Stimulated activated CD8-positive, alpha-beta memory T cell treated with anti-CD3 and anti-CD28 coated beads, Interleukin-7, amount 100 ng/mL, for 4 hours (primary cell): ENCODE data around the gene TCTA.
"Not testable (repeated sequence)": the region's sequence is repeated elsewhere in the genome, so short reads cannot be mapped to it uniquely, and the experiment has no call there.

Experiments used
- DNase-seq, 2 donors: peaks; one replicate each; pipeline ENCODE4 v3.0.0-alpha.2; 2020; ENCODE audit warnings: low read depth in 2 of 2

TCTA gene, protein sequence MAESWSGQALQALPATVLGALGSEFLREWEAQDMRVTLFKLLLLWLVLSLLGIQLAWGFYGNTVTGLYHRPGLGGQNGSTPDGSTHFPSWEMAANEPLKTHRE

DNA sequence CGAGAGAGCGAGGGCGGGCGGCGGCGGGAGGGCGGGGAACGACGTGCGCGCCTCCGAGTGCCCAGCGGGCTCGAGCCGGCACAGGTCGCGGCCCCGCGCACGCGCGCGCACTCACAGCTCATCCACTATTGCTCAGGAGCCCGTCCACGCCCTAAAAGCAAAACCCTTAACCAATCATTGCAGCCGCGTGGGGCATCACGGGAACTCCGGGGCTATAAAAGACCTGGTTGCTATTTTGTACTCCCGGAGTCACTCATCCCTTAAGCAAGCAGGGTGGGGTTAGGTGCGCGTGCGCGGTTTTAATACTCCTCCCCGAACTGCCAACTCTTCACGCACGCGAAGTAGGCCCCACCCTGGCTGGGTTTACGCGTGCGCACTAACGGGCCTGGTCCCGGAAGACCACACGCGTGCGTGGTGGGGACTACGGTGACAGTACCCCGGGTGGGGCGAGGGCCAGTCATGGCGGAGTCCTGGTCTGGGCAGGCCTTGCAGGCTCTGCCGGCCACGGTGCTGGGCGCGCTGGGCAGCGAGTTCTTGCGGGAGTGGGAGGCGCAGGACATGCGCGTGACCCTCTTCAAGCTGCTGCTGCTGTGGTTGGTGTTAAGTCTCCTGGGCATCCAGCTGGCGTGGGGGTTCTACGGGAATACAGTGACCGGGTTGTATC, at the start of gene TCTA, which contains the start of gene RHOA:
TCTA (plus strand) TSS at position 456 of the 664 bp plus-strand sequence; CDS start at position 460, 4 bp downstream.
RHOA (minus strand) TSS at position 9 of the 664 bp plus-strand sequence. CDS start 36,387 bp downstream, outside the sequence.
- peak; percentile 99 for DNase-seq

DNA sequence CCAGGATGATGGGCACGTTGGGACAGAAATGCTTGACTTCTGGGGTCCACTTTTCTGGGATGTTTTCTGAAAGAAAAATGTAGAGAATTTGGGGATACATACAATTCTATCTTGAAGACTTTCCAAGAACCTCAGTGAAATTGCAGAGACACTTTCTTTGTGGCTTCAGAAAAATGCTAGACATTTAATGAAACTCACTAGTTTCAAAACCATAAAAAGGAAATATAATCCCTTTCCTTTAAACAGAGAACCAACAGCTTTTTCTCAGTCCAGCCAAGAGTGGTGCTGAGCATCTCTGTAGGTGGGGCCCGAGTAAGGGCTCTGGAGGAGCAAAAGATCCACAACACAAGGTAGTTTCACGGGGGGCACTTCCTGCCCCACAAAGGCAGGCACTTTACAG, 49.7 kb upstream of the TCTA start:
- no peak for DNase-seq

DNA sequence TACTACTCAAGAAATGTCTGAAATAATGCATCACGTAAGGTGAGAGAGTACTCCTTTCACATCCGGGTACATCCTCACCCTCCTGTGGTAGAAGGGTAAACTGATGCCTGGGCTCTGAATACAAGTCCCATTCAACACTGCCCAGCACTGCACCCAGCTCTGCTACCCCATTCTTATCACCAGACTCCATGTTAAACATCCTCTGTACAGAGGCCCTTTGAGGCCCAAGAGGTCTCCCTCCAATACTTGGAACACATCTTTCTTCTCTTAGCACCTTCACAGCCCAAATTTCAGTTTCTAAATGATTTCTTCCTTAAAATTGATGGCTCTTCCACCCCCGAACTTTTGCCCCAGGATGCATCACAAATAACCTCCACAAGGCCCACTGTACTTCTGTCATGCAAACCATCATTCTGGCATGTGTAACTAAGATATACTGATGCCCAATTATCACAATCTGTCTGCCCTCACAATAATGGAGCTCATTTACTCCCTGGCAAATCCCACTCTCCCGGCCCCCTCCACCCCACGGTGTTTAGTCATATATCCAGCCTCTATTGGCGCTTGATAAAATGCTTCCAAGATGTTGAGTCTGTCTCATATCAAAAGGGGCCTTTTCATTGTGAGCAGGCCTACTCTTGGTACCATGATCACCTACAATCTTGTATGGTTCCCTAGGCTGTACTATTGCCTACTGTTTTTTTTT, 41.5 kb upstream of the TCTA start:
- DNase-seq: no peak

DNA sequence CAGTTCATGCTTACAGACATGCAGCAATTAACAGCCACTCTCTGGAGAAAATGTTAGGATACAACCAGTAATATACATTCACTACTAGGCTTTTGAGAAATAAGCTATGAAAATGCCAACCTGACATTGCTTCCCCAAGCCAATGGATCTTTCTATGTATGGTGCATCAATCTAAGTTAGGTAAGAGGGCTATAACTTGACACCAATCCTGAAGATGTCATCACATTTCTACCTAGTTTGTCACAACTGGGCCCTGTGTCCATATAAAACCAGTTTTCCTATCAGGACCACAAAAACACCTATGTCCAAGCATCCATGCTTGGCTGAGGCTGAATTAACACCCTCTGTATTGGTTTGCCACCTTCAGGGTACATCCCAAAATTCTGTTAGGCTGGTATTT, 40.3 kb upstream of the TCTA start:
- DNase-seq: no peak

DNA sequence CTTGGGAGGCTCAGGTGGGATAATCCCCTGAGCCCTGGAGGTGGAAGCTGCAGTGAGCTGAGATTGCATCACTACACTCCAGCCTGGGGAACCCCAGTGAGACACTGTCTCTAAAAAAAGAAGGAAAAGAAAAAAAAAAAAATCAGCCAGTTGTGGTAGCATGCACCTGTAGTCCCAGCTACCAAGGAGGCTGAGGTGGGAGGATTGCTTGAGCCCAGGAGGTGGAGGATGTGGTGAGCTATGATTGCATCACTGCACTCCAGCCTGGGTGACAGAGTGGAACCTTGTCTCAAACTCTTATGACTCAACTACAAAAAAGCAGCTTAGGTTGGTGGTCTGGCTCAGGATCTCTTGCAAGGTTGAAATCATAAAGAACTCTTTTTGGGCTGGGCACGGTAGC, 34.7 kb upstream of the TCTA start:
- DNase-seq: peak; percentile 52 to 55

DNA sequence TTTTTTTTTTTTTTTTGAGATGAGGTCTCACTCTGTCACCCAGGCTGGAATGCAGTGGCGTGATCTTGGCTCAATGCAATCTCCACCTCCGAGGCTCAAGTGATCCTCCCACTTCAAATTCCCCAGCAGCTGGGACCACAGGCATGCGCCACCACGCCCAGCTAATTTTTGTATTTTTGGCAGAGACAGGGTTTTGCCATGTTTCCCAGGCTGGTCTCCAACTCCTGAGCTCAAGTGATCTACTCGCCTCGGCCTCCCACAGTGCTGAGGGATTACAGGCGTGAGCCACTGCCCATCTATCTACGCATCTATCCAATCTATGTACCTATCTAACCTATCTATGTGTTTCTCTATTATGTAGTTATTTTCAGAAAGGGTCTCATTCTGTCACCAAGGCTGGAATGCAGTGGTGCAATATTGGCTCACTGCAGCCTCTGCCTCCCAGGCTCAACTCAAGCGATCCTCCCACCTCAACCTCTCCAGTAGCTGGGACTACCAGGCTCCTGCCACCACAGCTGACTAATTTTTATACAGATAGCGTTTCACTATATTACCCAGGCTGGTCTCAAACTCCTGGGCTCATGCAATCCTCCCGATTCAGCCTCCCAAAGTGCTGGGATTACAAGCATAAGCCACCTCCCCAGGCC, 33.9 kb upstream of the TCTA start:
- no peak for DNase-seq

DNA sequence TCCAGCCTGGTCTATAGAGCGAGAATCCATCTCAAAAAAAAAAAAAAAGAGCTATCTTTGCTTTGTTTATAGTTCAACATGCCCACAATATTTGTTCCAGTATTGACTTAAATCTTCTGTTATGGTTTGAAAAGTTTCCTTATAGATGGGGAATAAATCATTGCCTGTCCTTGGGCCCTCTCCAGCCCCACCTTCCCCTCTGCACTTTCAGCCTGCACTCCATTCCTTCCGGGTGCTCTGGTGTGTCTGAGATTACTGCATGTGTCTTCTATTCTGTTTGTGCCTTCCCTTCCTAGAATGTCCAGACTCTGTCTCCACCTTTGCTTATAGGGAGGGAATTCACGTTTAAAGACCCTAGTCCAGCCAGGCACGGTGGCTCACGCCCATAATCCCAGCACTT, 28.8 kb upstream of the TCTA start:
- no peak for DNase-seq

DNA sequence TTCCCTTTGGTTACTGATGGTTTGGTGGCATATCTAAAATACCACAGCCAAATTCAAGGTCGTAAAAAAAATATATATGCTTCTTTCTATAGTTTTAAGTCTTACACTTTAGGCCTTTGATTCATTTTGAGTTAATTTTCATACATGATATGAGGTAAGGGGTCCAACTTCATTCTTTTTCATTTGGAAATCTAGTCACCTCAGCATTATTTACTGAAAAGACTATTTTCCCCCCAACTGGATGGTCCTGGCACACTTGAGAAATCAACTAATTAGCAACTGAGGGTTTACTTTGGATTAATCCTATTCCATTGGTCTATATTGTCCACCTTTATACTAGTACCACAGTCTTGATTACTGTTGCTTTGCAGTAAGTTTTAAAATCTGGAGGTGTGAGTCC, 26.6 kb upstream of the TCTA start:
- no peak for DNase-seq

DNA sequence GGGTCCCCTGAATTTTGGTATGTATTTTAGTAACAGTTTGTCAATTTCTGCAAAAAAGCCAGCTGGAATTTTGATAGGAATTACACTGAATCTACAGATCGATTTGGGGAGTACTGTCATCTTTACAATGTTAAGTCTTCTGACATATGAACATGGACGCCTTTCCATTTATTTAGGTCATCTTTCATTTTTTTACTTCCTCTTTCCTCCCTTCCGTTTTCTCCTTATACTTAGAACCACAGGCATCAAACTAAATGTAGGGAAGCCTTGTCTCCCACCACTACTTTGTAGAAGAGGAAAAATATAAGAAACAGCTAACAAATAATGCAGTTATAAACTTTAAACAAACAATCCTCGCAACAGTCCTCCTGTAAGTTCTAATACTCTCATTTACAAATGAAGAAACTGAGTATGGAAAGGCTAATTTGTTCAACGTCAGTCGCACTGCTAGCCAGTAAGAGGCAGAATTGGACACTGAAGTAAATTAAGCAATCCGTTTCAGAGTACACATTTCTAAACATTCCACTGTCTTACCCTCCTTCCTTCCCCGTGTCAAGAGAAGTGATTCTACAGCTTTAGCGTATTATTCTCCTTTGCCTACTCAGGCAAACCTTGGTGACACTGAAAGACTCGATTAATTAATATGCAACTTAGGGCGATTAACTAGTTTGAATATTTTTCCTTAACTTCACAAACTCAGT, 26.0 kb upstream of the TCTA start:
- DNase-seq: no peak

DNA sequence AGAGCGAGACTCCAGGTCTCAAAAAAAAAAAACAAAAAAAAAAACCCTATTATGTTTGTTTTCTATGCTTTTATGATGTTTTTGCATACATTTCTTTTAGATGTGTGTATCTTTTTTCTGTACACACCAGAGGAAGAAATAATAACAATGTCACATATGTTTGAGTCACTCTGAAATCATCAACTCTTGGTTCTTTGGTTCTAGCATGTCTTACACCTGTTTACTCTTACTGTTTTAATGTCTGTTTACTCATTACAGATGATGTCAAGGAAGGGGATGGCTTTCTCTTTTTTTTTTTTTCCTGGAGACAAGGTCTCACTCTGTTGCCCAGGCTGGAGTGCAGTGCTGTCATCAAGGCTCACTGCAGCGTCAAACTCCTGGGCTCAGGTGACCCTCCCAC, 24.5 kb upstream of the TCTA start:
- no peak for DNase-seq

DNA sequence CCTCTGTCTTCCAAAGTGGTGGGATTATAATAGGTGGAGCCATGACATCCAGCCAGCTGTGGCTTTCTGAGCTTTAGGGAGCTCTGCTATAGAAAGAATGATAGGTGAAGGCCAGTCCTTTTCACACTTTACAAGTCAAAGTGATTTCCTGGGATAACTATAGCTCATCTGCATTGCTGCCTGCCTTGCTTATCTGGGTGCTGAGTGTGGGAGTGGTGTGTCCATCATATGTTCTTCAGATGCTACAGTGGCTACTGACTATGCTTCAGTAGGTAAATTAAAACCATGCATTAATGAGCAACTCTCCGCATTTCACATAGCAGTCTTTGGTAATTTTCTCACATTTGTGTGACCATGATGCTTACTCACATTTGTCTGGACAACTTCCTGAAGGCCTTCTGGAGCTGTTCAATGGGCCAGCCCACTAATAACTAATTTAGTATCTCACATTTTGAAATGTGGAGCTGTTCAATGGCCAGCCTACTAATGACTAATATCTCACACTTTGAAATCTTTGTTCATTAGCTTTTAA, 23.9 kb upstream of the TCTA start:
- no peak for DNase-seq

DNA sequence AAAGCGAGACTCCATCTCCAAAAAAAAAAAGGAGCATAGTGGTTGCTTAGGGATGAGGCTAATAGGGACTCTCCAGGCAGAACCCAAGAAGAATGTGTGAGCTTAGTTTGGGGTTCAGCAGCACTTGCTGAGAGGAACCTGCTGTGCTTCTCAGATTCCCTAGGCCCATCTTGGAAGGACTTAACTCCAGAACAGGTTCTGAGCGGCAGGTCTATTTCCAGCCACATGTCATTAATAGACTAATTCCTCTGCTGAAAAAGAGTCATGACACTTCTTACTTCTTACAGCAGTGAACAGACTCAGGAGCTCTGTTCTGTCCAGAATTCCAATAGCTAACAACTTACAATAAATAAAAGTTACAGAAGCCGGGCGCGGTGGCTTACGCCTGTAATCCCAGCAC, 22.9 kb upstream of the TCTA start:
- no peak for DNase-seq

DNA sequence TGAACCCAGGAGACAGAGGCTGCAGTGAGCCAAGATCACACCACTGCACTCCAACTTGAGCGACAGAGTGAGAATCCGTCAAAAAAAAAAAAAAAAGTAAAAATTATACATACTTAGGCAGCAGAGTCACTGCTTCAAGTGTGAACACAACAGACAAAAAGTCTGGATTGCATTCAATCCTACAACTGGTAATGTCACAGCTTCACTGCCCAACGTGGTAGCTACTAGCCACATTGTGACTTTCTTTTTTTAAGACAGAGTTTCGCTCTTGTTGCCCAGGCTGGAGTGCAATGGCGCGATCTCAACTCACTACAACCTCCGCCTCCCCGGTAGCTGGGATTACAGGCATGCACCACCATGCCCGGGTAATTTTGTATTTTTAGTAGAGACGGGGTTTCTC, 20.9 kb upstream of the TCTA start:
- not testable (repeated sequence) for DNase-seq

DNA sequence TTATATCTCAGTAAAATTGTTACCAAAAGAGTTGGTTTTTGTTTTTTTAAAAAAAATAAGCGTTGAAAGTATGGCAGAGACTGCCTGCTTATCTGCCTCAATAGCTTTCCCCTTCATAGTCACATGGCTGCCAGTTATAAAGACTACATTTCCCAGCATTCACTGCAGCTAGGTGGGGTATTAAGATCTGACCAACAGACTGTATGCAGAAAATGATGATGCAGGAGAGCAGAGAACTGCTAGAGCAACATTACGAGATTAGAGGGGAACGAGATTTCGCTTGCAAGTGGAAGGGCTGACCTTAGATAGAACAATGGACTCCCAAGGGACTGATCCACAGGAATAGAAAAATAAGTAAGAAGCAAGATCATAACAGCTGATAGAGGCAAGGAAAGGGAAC, 14.8 kb upstream of the TCTA start:
- no peak for DNase-seq

DNA sequence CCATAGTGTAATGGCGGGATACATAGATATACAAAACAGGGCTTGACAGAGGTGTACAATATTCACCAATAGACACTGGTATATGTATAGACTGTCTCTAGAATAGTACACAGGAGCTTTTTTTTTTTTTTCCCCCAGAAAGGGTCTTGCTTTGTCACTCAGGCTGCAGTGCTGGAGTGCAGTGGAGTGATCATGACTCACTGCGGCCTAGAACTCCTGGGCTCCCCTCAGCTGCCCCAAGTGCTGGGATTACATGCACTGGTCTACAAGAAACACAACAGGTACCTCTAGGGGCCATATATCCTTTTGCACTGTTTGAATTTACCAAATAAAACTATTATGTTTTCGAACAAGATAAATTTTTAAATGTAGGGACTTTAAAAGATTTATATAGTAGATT, 12.8 kb upstream of the TCTA start:
- DNase-seq: no peak

DNA sequence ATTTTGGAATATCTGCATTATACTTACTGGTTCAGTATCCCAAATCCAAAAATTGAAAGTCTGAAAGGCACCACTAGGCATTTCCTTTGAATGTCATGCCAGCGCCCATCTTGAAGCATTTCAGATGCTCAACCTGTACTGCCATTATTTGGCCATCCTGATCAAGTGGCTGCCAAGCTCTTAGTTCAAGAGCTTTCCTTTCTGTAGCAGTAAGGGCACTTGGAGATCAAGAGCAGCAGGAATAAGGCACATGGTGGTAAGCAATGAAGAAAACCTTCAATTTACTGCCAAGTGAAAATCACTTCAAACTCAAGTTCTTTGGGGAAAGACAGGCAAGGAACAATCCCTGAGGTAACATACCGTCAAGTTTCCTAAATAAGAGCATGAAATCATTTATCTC, 10.5 kb upstream of the TCTA start:
- DNase-seq: no peak

DNA sequence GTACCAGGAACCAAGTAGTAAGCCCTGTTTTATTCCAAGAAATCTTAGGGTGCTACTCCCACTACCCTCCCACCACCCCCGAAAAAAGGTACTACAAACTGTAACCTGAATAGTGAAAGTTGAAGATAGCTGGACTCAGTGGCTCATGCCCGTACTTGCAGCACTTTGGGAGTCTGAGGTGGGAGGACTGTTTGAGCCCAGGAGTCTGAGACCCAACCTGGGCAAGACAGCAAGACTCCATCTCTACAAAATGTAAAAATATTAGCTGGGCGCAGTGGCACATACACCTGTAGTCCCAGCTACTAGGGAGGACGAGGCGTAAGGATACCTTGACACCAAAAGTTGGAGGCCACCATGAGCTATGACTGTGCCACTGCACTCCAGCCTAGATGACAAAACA, 8.3 kb upstream of the TCTA start:
- no peak for DNase-seq

DNA sequence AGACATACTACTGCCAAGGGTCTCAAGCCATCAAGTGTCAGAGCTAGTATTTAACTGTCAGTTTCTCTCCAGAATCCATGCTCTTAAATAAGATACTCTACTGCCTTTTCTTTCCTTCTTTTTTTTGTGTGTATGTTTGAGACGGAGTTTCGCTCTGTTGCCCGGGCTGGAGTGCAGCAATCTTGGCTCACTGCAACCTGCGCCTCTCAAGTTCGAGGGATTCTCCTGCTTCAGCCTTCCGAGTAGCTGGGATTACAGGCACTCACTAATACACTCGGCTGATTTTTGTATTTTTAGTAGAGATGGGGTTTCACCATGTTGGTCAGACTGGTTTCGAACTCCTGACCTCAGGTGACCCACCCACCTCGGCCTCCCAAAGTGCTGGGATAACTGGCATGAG, 6.7 kb upstream of the TCTA start:
- DNase-seq: not testable (repeated sequence)

DNA sequence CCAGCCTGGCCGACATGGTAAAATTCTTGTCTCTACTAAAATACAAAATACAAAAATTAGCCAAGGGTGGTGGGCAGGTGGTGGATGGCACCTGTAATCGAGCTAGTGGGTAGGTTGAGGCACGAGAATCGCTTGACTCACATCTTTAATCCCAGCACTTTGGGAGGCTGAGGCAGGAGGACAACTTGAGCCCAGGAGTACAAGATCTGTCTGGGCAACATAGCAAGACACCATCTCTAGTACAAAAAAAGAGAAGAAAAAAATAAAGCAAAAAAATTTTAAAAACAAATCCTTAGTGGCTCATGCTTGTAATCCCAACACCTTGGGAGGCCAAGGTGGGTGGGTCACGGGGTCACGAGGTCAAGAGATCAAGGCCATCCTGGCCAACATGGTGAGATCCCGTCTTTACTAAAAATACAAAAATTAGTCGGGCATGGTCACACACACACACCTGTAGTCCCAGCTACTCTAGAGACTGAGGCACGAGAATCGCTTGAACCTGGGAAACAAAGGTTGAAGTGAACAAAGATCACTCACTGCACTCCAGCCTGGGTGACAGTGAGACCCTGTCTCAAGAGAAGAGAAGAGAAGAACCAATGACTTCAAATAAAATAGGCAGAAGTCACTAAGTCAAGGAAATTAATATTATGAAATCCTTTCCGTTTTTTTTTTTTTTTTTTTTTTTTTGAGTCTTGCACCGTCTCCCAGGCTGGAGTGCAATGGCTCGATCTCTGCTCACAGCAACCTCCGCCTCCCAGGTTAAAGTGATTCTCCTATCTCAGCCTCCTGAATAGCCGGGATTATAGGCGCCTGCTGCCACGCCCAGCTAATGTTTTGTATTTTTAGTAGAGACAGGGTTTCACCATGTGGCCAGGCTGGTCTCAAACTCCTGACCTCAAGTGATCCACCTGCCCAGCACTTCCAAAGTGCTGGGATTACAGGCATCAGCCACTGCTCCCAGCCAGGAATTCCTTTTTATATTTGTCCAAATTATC, 5.4 kb upstream of the TCTA start:
- DNase-seq: no peak

DNA sequence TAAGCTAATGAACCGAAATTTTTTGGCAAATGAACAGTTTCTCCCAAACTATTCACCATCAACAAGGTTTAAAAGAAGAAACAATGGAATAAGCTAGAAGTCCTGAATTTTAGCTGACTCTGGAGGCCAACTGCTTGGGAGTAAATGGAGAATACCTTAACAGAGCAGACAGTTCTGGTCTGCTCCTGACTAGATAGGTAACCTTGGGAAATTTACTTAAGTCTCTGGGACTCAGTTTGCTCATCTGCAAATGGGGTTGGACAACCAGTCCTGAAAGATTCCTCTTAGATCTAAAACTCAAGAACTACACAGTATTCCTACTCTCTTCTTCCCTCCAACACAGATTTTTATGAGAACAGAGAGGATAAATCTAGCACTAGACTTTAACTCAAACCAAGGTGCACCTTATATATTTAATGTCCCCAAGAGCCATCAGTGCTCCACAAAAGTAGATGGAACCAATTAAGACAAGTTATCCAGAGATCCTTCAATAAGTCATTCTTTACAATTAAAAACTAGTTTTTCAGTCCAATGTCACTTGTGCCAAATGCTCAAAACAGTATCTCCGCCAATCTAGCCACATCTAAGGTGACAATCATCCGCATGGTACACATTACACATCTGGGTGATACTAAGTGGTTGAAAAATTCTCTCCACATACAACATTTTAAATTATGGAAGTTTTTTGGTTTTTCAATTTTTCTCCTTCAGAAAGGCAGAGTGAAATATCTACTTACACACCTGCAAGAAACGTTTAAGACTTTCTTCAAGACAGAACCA, 2.0 kb upstream of the TCTA start:
- no peak for DNase-seq
